Brain microvascular endothelial cell (primary cell): ENCODE measurements around the gene ZRSR2.

Experiments used
- DNase-seq: peaks from one replicate; pipeline ENCODE4 v3.0.0-alpha.2; 2020
- H3K27ac ChIP-seq: fragments of 250-450 bp; sonication (Bioruptor Pico); 2 replicates; pipeline ENCODE4 v1.5.1; 2020; ENCODE audit warnings: mild to moderate bottlenecking, moderate library complexity
- H3K27me3 ChIP-seq: fragments of 250-450 bp; sonication (Bioruptor Pico); replicated peaks from 2 replicates; pipeline ENCODE4 v1.5.1; 2020; ENCODE audit warnings: mild to moderate bottlenecking
- H3K36me3 ChIP-seq: fragments of 250-450 bp; sonication (Bioruptor Pico); replicated peaks from 2 replicates; pipeline ENCODE4 v1.5.1; 2020; ENCODE audit warnings: mild to moderate bottlenecking
- H3K4me3 ChIP-seq: 2 replicates; pipeline ENCODE4 v1.5.1; 2011; ENCODE audit warnings: low read depth, mild to moderate bottlenecking, control low read depth, low read length, moderate library complexity
- in situ Hi-C: cut with HindIII; loops from 2 replicates; pipeline ENCODE4 v1.10.0; 2017; ENCODE audit warnings: low sequenced_read_pairs, low pct_ligation_motif_present
- TF ChIP-seq, protein P1 (sequence below): IDR thresholded peaks from 2 replicates; pipeline ENCODE4 v1.5.1; 2011; ENCODE audit warnings: low read depth, mild to moderate bottlenecking, moderate library complexity, low read length, control low read depth, inconsistent platforms; ENCODE audit errors: missing control alignments

Gene ZRSR2

DNA sequence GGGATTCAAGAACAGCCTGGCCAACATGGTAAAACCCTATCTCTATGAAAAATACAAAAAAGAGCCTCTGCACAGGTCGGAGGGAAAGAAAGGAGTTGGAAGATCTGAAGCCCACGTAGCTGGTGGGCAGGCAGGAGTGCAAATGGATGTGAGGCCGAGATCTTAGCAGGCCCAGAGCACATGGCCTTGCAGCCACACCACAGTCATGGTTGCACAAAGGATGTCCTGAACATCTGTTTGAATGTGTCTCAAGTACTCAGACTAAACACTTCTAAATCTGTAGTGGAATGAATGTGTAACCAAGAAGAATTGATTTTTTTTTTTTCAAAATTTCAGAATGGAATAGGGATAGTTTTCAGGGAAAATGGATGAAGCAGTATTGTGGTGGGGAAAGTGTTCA lies 41.4 kb upstream of the ZRSR2 start:
- no peak overlapping the region for H3K27ac ChIP-seq
- no peak overlapping the region for H3K4me3 ChIP-seq
- H3K36me3 ChIP-seq, result no peaks in the 10 kb centered on the region
- in situ Hi-C loops, result no loop called here
- DNase-seq, result no peak
- H3K27me3 ChIP-seq, result no peaks in the 10 kb centered on the region
- TF ChIP-seq, protein P1, sequence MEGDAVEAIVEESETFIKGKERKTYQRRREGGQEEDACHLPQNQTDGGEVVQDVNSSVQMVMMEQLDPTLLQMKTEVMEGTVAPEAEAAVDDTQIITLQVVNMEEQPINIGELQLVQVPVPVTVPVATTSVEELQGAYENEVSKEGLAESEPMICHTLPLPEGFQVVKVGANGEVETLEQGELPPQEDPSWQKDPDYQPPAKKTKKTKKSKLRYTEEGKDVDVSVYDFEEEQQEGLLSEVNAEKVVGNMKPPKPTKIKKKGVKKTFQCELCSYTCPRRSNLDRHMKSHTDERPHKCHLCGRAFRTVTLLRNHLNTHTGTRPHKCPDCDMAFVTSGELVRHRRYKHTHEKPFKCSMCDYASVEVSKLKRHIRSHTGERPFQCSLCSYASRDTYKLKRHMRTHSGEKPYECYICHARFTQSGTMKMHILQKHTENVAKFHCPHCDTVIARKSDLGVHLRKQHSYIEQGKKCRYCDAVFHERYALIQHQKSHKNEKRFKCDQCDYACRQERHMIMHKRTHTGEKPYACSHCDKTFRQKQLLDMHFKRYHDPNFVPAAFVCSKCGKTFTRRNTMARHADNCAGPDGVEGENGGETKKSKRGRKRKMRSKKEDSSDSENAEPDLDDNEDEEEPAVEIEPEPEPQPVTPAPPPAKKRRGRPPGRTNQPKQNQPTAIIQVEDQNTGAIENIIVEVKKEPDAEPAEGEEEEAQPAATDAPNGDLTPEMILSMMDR, result no peak

GRCh38 chrX:15749642-15750610 lies 40.4 kb upstream of the ZRSR2 start:
- TF ChIP-seq, protein P1, result no peak
- Histone ChIP-seq H3K27me3 (no peaks in the 10 kb centered on the region), H3K27ac (no peak overlapping the region), H3K36me3 (no peaks in the 10 kb centered on the region), H3K4me3 (no peak overlapping the region)
- DNase-seq, result no peak
- in situ Hi-C loops, result no loop called here

DNA sequence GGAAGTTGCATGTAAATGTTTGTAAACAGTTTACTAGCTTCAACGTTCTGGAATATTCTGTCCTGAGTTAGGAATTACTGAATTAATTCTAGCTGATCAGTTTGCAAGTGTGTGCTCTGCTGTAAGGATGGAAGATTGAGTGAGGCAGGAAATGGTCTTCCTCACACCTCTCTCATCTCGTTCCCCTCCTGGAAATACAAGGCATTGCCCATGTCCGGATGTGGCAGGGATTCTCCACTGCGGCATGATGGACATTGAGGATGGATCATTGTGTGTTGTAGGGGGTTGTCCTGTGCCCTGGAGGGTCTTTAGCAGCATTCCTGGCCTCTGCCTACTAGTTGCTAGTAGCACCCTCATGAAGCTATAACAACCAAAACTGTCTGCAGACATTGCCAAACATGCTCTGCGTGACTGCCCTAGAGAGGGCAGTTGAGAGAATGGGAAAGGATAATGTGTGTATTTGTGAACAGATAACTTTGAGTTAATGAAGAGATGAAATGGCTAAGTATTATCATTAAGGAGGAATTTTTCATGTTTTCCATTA lies 39.6 kb upstream of the ZRSR2 start:
- no peak overlapping the region for H3K27ac ChIP-seq
- TF ChIP-seq, protein P1, result no peak
- DNase-seq, result no peak

DNA sequence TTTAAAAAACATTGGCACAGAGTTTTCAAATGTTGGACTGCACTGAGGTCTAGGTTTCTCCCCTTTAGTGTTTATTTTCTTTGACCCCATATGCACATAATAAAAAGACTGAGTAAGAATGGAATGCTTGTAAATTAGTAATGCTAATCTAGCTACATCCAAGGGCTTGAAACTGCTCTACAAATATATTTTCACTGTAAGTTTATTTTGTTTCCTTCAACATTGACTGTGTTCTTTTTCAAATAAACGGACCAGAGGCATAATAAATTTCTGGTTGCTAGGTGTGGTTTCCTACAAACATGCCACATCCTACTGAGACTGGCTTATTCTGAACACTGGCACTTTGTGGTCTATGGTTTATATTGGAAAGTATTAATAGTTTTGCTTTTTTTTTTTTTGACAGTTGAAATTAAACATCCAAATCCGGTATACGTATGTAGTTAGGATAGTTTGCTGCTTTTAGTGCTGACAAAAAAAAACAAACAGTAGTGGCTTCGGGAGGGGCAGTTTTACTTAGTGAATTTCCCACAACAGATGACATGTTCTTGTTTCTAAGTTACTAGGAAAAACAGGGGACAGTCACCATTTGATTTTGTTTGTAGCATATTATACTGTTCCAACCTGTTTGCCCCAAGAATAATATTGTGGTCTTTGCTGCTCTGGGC lies 39.0 kb upstream of the ZRSR2 start:
- Histone ChIP-seq H3K27me3 (no peaks in the 10 kb centered on the region), H3K4me3 (no peak overlapping the region), H3K27ac (no peak overlapping the region), H3K36me3 (no peaks in the 10 kb centered on the region)
- in situ Hi-C loops, result no loop called here
- DNase-seq, result no peak
- TF ChIP-seq, protein P1, result no peak

More for the DNA sequence above, 39.6 kb upstream of the ZRSR2 start:
- no peaks in the 10 kb centered on the region for H3K27me3 ChIP-seq
- in situ Hi-C loops, result no loop called here
- H3K4me3 ChIP-seq, result no peak overlapping the region
- H3K36me3 ChIP-seq, result no peaks in the 10 kb centered on the region

DNA sequence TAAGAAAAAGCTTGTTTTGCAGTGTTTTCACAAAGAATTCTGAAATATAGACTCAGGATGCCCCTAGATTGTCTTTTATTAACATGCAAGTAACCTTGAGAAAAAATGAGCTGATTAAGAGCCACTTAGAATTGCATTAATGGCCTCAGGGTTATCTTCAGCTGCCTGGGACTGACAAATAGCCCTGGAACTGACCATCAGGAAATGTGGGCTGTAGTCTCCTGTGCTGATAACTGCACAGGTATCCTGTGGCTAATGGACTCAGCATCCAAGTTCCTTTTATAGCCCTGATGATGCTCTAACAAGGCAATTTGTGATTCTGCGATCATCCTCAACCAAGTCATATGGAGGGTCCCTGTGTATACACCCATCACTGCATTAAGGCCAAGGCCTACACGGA lies 35.2 kb upstream of the ZRSR2 start:
- Histone ChIP-seq H3K4me3 (no peak overlapping the region), H3K36me3 (no peaks in the 10 kb centered on the region), H3K27ac (no peak overlapping the region), H3K27me3 (no peaks in the 10 kb centered on the region)
- TF ChIP-seq, protein P1, result no peak
- DNase-seq, result no peak
- in situ Hi-C loops, result no loop called here
